D721Med (cell line): ENCODE results near the gene NDUFAF8.

Source experiments
- DNase-seq: peaks from one replicate; pipeline ENCODE4 v3.0.0; 2011; ENCODE audit warnings: low spot score; ENCODE audit not compliant: insufficient read length
- FAIRE-seq: peaks from 2 replicates; lab custom pipeline; 2011; peaks lifted over from hg19 to GRCh38; lab: Jason Lieb, UNC
- TF ChIP-seq, protein P1 (sequence below): IDR thresholded peaks from 2 replicates; pipeline ENCODE4 v1.5.1; 2012; ENCODE audit warnings: mild to moderate bottlenecking, control low read depth; ENCODE audit not compliant: insufficient read depth; ENCODE audit errors: missing control alignments

The NDUFAF8 gene

DNA sequence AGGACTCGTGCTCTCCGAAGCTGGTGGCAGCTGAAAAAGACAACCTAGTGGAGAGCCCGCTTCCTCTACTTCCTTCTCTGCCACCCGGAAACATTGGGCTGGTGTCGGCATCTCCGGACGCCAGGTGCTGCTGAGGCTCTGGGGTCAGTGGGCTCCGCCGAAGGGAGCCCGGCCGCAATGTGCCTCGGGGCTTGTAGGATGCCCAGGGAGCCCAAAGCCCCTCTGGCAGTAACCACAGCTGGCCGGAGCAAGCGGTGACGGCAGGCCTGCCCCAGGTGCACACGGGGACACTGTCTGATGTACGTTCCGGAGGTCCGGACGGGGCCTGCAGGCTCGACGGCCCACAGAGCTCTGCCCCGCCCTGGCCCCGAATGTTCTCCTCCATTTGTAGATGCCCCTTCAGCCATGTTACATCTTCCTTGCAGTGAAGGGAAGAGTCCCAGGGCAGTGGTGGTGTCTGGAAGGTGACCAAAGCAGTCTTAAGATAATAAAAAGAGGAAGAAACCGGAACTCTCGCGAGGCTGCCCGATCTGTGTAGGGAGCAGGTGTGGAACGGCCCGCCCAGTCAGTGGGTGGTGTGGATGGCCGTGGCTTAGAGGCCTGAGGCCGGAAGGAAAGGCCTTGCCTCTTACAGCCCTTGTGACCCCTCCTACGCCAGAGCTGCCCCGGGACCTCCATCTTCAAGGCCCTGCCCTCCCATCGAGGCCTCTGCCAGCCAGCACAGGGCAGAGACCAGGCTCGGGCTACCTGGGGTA lies 22.6 kb downstream of the NDUFAF8 start:
- TF ChIP-seq, protein P1, sequence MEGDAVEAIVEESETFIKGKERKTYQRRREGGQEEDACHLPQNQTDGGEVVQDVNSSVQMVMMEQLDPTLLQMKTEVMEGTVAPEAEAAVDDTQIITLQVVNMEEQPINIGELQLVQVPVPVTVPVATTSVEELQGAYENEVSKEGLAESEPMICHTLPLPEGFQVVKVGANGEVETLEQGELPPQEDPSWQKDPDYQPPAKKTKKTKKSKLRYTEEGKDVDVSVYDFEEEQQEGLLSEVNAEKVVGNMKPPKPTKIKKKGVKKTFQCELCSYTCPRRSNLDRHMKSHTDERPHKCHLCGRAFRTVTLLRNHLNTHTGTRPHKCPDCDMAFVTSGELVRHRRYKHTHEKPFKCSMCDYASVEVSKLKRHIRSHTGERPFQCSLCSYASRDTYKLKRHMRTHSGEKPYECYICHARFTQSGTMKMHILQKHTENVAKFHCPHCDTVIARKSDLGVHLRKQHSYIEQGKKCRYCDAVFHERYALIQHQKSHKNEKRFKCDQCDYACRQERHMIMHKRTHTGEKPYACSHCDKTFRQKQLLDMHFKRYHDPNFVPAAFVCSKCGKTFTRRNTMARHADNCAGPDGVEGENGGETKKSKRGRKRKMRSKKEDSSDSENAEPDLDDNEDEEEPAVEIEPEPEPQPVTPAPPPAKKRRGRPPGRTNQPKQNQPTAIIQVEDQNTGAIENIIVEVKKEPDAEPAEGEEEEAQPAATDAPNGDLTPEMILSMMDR: no peak

DNA sequence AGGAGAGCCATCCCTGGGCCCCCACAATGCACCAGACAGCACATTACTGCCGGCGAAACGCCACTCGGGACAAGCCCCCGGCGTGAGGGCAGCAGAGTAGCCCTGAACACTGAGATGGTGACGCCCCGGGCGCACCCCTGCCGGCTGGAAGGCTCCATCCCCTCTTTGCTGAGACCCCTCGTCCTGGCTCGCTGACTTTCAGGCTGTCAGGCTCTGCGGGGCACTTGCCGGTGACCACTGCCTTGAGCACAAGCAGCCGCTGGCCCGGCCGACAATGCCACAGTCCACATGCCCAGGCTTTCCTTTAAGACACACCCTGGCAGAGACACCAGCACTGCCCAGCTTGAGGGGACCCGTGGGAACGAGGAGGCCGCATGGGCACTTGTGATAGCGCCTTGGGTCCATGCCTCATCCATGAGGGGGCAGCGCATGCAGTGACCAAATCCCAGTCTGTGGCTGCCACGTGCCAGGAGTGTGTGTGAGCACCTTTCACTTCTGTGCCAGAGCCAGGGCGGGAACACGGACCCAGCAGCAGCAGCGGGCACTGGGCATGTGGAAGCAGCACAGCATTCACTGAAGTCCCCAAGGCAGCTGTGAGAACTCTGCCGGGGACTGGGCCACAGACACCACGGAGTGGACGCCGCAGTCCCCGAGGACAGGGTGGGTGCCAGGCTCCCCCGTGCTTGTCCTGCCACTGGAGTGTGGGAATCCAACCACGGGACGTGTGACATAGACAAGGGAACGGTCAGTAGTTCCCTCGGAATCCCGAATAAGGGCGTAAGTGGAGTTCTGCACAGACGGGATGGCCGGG lies 24.5 kb downstream of the NDUFAF8 start:
- TF ChIP-seq, protein P1: no peak
- DNase-seq (no peak), FAIRE-seq (no peak)

More for the DNA sequence above, 22.6 kb downstream of the NDUFAF8 start:
- no peak for DNase-seq
- no peak for FAIRE-seq

DNA sequence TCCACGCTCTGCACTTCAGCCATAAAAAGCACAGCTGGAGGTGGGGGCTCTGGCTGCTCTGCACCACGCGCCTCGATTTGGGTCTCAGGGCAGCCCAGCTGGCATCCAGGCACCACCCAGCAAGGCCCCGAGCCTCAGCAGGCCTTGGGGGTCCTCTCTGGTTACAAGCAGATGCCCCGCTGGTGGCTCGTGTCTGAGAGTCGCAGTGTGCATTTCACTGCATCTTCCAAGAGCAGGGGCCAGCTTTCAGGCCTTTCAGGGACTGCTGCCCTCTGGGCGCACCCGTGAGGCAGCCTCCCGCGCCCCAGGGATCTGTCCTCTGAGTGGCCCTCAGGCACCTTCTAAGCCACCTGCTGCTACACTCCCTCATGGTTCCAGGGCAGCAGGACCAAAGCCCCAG lies 25.5 kb downstream of the NDUFAF8 start:
- FAIRE-seq (no peak), DNase-seq (no peak)
- TF ChIP-seq, protein P1: no peak

DNA sequence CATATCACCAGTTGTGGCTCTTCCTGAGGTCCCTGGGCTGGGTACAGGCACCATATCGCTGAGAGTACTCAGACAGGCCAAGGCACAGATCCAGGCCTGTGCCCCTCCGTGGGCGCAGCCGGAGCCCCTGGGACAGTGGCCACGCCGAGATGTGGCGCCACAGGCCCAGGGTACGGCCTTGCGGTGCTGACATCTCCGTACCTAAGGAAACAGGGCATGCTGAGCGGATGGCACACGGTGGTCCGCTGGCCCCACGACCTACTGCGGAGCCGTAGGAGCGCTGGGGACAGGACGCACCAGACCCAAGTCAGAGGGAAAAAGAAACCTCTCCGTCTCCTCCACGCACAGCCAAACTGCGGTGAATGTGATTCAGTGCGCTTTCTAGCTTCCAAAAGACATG lies 26.5 kb downstream of the NDUFAF8 start:
- DNase-seq (no peak), FAIRE-seq (no peak)
- TF ChIP-seq, protein P1: no peak

DNA sequence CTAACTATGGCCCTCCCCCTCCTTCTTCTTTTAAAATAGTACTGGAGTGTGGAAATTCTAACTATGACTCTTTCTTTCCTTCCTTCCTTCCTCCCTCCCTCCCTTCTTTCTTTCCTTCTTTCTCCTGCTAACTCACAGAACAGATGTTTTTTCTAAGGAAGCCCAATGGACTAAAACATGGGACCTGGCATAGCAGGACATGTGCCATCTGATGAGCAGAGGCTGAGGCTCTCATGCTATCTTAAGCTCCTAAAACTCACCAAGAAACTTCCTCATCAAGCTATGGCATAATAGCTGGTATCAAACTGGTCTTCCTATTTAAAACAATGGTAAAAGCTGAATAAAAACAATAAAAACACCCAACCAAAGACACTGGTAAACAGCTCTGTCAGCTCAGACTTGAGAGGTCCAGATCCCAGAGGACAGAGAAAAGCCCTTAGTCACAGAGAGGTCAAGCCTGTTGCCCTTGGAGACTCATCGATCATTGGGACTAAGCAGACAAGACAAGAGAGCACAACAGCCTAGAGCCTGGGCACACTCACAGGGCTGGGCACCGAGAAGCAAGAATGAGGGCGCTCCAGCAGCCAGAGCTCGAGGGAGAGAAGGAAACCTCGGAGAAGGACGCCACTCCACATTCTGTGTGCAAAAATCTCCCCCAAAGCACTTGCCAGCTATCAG lies 28.4 kb downstream of the NDUFAF8 start:
- TF ChIP-seq, protein P1: no peak
- FAIRE-seq (no peak), DNase-seq (no peak)

DNA sequence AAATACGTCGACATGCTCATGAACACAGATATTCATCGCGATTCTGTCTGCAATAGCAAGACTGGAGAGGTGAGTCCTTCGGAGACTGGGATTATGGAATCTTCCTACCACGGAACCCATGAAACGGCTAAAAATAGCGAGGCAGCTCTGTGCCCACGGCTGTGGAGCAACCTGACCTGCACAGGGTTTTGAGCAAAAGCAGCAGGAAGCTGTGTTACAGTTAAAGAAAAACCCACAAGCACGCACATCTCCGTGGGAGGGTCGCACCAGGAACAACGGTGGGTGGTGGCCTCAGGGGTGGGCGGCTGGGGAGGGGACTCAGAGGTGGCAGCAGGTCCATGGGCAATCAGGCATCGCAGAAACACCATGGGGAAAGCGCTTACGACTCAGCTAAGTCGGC lies 31.2 kb downstream of the NDUFAF8 start:
- no peak for FAIRE-seq
- TF ChIP-seq, protein P1: no peak
- DNase-seq: no peak
